K562 (cell line): ENCODE results near the gene TMEM19. TPM values are rescaled to one million over a fixed set of nuclear protein-coding genes. Genes with fewer than 3 reads are reported as not detected.

Experiments used
- BMI1 ChIP-seq: fragments of 150-350 bp; IDR thresholded peaks from 2 replicates; pipeline ENCODE4 v1.6.1; 2014; ENCODE audit warnings: low read length
- DPF2 ChIP-seq: fragments of 450-650 bp; IDR thresholded peaks from 2 replicates; pipeline ENCODE4 v1.6.1; 2016
- NCOA1 ChIP-seq: fragments of 450-650 bp; IDR thresholded peaks from 2 replicates; pipeline ENCODE4 v1.6.1; 2016; ENCODE audit warnings: low read depth
- RUNX1 ChIP-seq: sonication (generic); IDR thresholded peaks from 2 replicates; pipeline ENCODE4 v1.6.1; 2016; ENCODE audit warnings: antibody characterized with exemption, low read depth
- SIN3A ChIP-seq, 2 experiments: fragments of 150-350 bp in 1 of 2; IDR thresholded peaks; 2 replicates each; pipeline ENCODE4 v1.6.1; 2011 to 2016; ENCODE audit warnings: borderline replicate concordance in 2 of 2, low read depth in 2 of 2, low read length in 2 of 2, mild to moderate bottlenecking in 2 of 2, moderate library complexity in 2 of 2; ENCODE audit not compliant: control insufficient read depth in 1 of 2
- SMC3 ChIP-seq: conservative IDR thresholded peaks from 2 replicates; pipeline ENCODE4 v1.6.1; 2011; ENCODE audit warnings: low read depth, low read length, improper control_type of control experiment; ENCODE audit not compliant: insufficient read depth
- ZNF121 ChIP-seq: sonication (generic); formaldehyde crosslinking; conservative IDR thresholded peaks from 2 replicates; pipeline ENCODE4 v1.8.0; 2022; ENCODE audit warnings: missing genetic modification reagents
- ZNF75A ChIP-seq: fragments of 450-650 bp; formaldehyde crosslinking; IDR thresholded peaks from 2 replicates; pipeline ENCODE4 v1.4.0; 2020; ENCODE audit warnings: mild to moderate bottlenecking
- polyA plus RNA-seq, 8 experiments: library from polyadenylated mRNA; depleted of rRNA in 4 of 8; stranded (reverse) in 5 of 8; unstranded in 3 of 8; fragments of >200 nt; fragmentation: Nextera tagmentation in 2 of 8; fragmentation: Illumina TruSeq in 1 of 8; extraction: Ambion mirVana in 2 of 8; extraction: Trizol in 1 of 8; gene quantifications; 2 replicates each; pipeline versions ENCODE4 v1.2.1 to v1.2.3, GENCODE V29; 2011 to 2014; ENCODE audit warnings: inconsistent platforms in 1 of 8, missing spikeins in 1 of 8
- total RNA-seq, 7 experiments: library from RNA; depleted of rRNA in 6 of 7; stranded (reverse); fragments of >200 nt in 6 of 7; fragmentation: Illumina TruSeq in 2 of 7; extraction: Trizol in 2 of 7; gene quantifications; 2 replicates each; pipeline versions ENCODE4 v1.2.1 to v1.2.3, GENCODE V29; 2011 to 2021; ENCODE audit warnings: low replicate concordance in 1 of 7
- TF ChIP-seq, protein P1 (sequence below): fragments of 450-650 bp; IDR thresholded peaks from 2 replicates; pipeline ENCODE4 v1.6.1; 2016; ENCODE audit warnings: low read depth
- TF ChIP-seq, protein P2 (sequence below), 2 experiments: fragments of 450-650 bp in 1 of 2; sonication (generic) in 1 of 2; formaldehyde crosslinking in 1 of 2; IDR thresholded peaks; 2 replicates each; pipeline versions ENCODE4 v1.7.1 to v1.9.0; 2016 to 2022; ENCODE audit warnings: inconsistent platforms in 1 of 2, mild to moderate bottlenecking in 1 of 2, missing genetic modification reagents in 1 of 2

The TMEM19 gene
- total and polyA plus RNA-seq, 9 of the 15 experiments (the other 6 are each of a cell fraction or from before 2014, with no cell fraction given) = 8.2 to 24.2 (median 17.2) TPM

- TF ChIP-seq, protein P1, sequence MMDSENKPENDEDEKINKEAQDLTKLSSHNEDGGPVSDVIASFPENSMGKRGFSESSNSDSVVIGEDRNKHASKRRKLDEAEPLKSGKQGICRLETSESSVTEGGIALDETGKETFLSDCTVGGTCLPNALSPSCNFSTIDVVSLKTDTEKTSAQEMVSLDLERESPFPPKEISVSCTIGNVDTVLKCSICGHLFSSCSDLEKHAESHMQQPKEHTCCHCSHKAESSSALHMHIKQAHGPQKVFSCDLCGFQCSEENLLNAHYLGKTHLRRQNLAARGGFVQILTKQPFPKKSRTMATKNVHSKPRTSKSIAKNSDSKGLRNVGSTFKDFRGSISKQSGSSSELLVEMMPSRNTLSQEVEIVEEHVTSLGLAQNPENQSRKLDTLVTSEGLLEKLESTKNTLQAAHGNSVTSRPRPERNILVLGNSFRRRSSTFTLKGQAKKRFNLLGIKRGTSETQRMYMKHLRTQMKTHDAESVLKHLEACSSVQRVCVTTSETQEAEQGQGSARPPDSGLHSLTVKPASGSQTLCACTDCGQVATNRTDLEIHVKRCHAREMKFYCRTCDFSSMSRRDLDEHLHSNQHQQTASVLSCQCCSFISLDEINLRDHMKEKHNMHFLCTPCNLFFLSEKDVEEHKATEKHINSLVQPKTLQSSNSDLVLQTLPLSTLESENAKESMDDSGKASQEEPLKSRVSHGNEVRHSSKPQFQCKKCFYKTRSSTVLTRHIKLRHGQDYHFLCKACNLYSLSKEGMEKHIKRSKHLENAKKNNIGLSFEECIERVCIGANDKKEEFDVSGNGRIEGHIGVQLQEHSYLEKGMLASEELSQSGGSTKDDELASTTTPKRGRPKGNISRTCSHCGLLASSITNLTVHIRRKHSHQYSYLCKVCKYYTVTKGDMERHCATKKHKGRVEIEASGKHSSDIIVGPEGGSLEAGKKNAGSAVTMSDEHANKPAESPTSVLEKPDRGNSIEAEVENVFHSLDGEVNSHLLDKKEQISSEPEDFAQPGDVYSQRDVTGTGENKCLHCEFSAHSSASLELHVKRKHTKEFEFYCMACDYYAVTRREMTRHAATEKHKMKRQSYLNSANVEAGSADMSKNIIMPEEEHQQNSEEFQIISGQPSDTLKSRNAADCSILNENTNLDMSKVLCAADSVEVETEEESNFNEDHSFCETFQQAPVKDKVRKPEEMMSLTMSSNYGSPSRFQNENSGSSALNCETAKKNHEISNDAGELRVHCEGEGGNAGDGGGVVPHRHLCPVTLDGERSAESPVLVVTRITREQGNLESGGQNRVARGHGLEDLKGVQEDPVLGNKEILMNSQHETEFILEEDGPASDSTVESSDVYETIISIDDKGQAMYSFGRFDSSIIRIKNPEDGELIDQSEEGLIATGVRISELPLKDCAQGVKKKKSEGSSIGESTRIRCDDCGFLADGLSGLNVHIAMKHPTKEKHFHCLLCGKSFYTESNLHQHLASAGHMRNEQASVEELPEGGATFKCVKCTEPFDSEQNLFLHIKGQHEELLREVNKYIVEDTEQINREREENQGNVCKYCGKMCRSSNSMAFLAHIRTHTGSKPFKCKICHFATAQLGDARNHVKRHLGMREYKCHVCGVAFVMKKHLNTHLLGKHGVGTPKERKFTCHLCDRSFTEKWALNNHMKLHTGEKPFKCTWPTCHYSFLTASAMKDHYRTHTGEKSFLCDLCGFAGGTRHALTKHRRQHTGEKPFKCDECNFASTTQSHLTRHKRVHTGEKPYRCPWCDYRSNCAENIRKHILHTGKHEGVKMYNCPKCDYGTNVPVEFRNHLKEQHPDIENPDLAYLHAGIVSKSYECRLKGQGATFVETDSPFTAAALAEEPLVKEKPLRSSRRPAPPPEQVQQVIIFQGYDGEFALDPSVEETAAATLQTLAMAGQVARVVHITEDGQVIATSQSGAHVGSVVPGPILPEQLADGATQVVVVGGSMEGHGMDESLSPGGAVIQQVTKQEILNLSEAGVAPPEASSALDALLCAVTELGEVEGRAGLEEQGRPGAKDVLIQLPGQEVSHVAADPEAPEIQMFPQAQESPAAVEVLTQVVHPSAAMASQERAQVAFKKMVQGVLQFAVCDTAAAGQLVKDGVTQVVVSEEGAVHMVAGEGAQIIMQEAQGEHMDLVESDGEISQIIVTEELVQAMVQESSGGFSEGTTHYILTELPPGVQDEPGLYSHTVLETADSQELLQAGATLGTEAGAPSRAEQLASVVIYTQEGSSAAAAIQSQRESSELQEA = no peak
- TF ChIP-seq SIN3A (IDR thresholded peaks at IDR 0.05; ENCODE audit: borderline replicate concordance in 2 of 2, control insufficient read depth in 1 of 2, low read depth in 2 of 2, low read length in 2 of 2) (no peak), ZNF75A (no peak), SMC3 (peak; percentile 73), NCOA1 (no peak), DPF2 (no peak), RUNX1 (no peak), BMI1 (no peak), ZNF121 (CRISPR knock-in tag) (no peak)
- TF ChIP-seq, protein P2, sequence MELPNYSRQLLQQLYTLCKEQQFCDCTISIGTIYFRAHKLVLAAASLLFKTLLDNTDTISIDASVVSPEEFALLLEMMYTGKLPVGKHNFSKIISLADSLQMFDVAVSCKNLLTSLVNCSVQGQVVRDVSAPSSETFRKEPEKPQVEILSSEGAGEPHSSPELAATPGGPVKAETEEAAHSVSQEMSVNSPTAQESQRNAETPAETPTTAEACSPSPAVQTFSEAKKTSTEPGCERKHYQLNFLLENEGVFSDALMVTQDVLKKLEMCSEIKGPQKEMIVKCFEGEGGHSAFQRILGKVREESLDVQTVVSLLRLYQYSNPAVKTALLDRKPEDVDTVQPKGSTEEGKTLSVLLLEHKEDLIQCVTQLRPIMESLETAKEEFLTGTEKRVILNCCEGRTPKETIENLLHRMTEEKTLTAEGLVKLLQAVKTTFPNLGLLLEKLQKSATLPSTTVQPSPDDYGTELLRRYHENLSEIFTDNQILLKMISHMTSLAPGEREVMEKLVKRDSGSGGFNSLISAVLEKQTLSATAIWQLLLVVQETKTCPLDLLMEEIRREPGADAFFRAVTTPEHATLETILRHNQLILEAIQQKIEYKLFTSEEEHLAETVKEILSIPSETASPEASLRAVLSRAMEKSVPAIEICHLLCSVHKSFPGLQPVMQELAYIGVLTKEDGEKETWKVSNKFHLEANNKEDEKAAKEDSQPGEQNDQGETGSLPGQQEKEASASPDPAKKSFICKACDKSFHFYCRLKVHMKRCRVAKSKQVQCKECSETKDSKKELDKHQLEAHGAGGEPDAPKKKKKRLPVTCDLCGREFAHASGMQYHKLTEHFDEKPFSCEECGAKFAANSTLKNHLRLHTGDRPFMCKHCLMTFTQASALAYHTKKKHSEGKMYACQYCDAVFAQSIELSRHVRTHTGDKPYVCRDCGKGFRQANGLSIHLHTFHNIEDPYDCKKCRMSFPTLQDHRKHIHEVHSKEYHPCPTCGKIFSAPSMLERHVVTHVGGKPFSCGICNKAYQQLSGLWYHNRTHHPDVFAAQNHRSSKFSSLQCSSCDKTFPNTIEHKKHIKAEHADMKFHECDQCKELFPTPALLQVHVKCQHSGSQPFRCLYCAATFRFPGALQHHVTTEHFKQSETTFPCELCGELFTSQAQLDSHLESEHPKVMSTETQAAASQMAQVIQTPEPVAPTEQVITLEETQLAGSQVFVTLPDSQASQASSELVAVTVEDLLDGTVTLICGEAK (IDR thresholded peaks at IDR 0.05) = no peak
- TF ChIP-seq, protein P2 (CRISPR knock-in tag; IDR thresholded peaks at IDR 0.05) = no peak
Measured at GRCh38 chr12:71746974-71747611, 61.2 kb downstream of the TMEM19 start (continued).
